Upper lobe of right lung (tissue), 1 donor: ENCODE results near the gene MAS1L. TPM values are rescaled to one million over a fixed set of nuclear protein-coding genes. Genes with fewer than 3 reads are reported as not detected.

Experiments
- ATAC-seq: fragments of 200-7000 bp; cut with Tn5 transposase; one replicate; pipeline ENCODE4 v1.9.1; 2020; ENCODE audit warnings: mild to moderate bottlenecking, moderate library complexity
- DNase-seq: peaks from one replicate; pipeline ENCODE4 v3.0.0-alpha.2; 2020
- H3K27ac ChIP-seq: fragments of 200-600 bp; one replicate; pipeline ENCODE4 v1.8.0; 2022
- H3K27me3 ChIP-seq: fragments of 200-600 bp; one replicate; pipeline ENCODE4 v1.8.0; 2022; ENCODE audit warnings: mild to moderate bottlenecking
- H3K36me3 ChIP-seq: fragments of 200-600 bp; one replicate; pipeline ENCODE4 v1.8.0; 2022
- H3K4me1 ChIP-seq: fragments of 200-600 bp; one replicate; pipeline ENCODE4 v1.8.0; 2022
- H3K4me3 ChIP-seq: fragments of 200-600 bp; one replicate; pipeline ENCODE4 v1.8.0; 2022; ENCODE audit warnings: mild to moderate bottlenecking
- H3K9me3 ChIP-seq: fragments of 200-600 bp; one replicate; pipeline ENCODE4 v1.8.0; 2022
- CTCF ChIP-seq: fragments of 200-600 bp; IDR thresholded peaks from one replicate; pipeline ENCODE4 v1.8.0; 2022; ENCODE audit warnings: antibody characterized with exemption
- intact Hi-C: fragments of 100-400 bp; cut with DNase I; formaldehyde crosslinking; loops from one replicate; pipeline ENCODE4 v1.11.0; 2022
- total RNA-seq: library from RNA; stranded (reverse); fragmentation: NEBNext Ultra II Directional; extraction: Animal tissue kit (Norgen Biotek cat#: 25700); gene quantifications from one replicate; pipeline ENCODE4 v1.2.1, GENCODE V29; 2021
- donor health status: DM: no; HTN: yes; CAD: no; lungs with severe emphysema.

MAS1L gene
- total RNA-seq, 1 donor from 2014 or later, result 0.64 TPM

GRCh38 chr6:29490055-29490454 is 2.3 kb upstream of the MAS1L start:
- H3K4me1 ChIP-seq, result no peaks in the 10 kb centered on the region
- no peak for TF ChIP-seq CTCF
- intact Hi-C loops, result no loop called here

GRCh38 chr6:29489286-29489685 is 1.5 kb upstream of the MAS1L start:
- ATAC-seq, result no peak
- intact Hi-C loops, result no loop called here

More at GRCh38 chr6:29490055-29490454, 2.3 kb upstream of the MAS1L start:
- no peaks in the 10 kb centered on the region for H3K27me3 ChIP-seq
- no peaks in the 10 kb centered on the region for H3K9me3 ChIP-seq
- ATAC-seq (no peak), DNase-seq (no peak)
- H3K4me3 ChIP-seq, result no peak overlapping the region
- no peak overlapping the region for H3K27ac ChIP-seq
- H3K36me3 ChIP-seq, result no peaks in the 10 kb centered on the region

GRCh38 chr6:29488874-29489273 is 1.1 kb upstream of the MAS1L start:
- intact Hi-C loops, result no loop called here

More at GRCh38 chr6:29489286-29489685, 1.5 kb upstream of the MAS1L start:
- no peak for TF ChIP-seq CTCF
- Histone ChIP-seq H3K27me3 (no peaks in the 10 kb centered on the region), H3K4me3 (no peak overlapping the region), H3K9me3 (no peaks in the 10 kb centered on the region), H3K36me3 (no peaks in the 10 kb centered on the region), H3K27ac (no peak overlapping the region), H3K4me1 (no peaks in the 10 kb centered on the region)
- no peak for DNase-seq

GRCh38 chr6:29487131-29487530 is 625 bp downstream of the MAS1L start:
- no peaks in the 10 kb centered on the region for H3K9me3 ChIP-seq
- no peak for TF ChIP-seq CTCF
- no peak overlapping the region for H3K4me3 ChIP-seq
- no peak overlapping the region for H3K27ac ChIP-seq
- no peaks in the 10 kb centered on the region for H3K4me1 ChIP-seq
- H3K36me3 ChIP-seq, result no peaks in the 10 kb centered on the region
- H3K27me3 ChIP-seq, result no peaks in the 10 kb centered on the region
- DNase-seq (no peak), ATAC-seq (no peak)
- intact Hi-C loops, result no loop called here

More at GRCh38 chr6:29488874-29489273, 1.1 kb upstream of the MAS1L start:
- ATAC-seq (no peak), DNase-seq (no peak)
- H3K9me3 ChIP-seq, result no peaks in the 10 kb centered on the region
- no peak for TF ChIP-seq CTCF
- H3K27me3 ChIP-seq, result no peaks in the 10 kb centered on the region
- no peaks in the 10 kb centered on the region for H3K4me1 ChIP-seq
- no peak overlapping the region for H3K4me3 ChIP-seq
- H3K27ac ChIP-seq, result no peak overlapping the region
- no peaks in the 10 kb centered on the region for H3K36me3 ChIP-seq

- no peak for DNase-seq
- Histone ChIP-seq H3K36me3 (no peaks in the 10 kb centered on the region), H3K27ac (no peak overlapping the region), H3K4me1 (no peaks in the 10 kb centered on the region), H3K4me3 (no peak overlapping the region), H3K9me3 (no peaks in the 10 kb centered on the region), H3K27me3 (no peaks in the 10 kb centered on the region)
- no peak for ATAC-seq
- no peak for TF ChIP-seq CTCF
- intact Hi-C loops, result no loop called here
Observed at GRCh38 chr6:29486577-29486976, 1.2 kb downstream of the MAS1L start.

- Histone ChIP-seq H3K9me3 (no peaks in the 10 kb centered on the region), H3K36me3 (no peaks in the 10 kb centered on the region), H3K4me3 (no peak overlapping the region), H3K27ac (no peak overlapping the region), H3K27me3 (no peaks in the 10 kb centered on the region), H3K4me1 (no peaks in the 10 kb centered on the region)
- no peak for TF ChIP-seq CTCF
- intact Hi-C loops, result no loop called here
- DNase-seq, result no peak
- ATAC-seq, result no peak
Observed at GRCh38 chr6:29483735-29484134, 4.0 kb downstream of the MAS1L start.
